T-helper 2 cell treated with Interferon-gamma antibody and Interleukin-4, amounts not matched to agents 5 μg/mL and 100 μg/mL, for 36 hours (primary cell): ENCODE data around the gene TPK1.

Experiments used
- DNase-seq: peaks from one replicate; pipeline ENCODE4 v3.0.0; 2021; ENCODE audit warnings: low spot score
- H3K27ac Mint-ChIP-seq: one replicate; pipeline ENCODE4 v1.8.0; 2021; ENCODE audit warnings: mild to moderate bottlenecking, mixed read lengths
- H3K27me3 Mint-ChIP-seq: one replicate; pipeline ENCODE4 v1.8.0; 2021; ENCODE audit warnings: low read depth, mixed read lengths
- H3K36me3 Mint-ChIP-seq: one replicate; pipeline ENCODE4 v1.8.0; 2021; ENCODE audit warnings: low read depth, mixed read lengths
- H3K4me1 Mint-ChIP-seq: one replicate; pipeline ENCODE4 v1.8.0; 2021; ENCODE audit warnings: low read depth, mixed read lengths
- H3K4me3 Mint-ChIP-seq: one replicate; pipeline ENCODE4 v1.8.0; 2022; ENCODE audit warnings: mild to moderate bottlenecking, moderate library complexity, mixed read lengths
- H3K9me3 Mint-ChIP-seq: one replicate; pipeline ENCODE4 v1.8.0; 2021; ENCODE audit warnings: mixed read lengths

The TPK1 gene

GRCh38 chr7:144709066-144709465, 126.8 kb downstream of the TPK1 start:
- H3K4me1 Mint-ChIP-seq, result peaks cover under 1% of the 10 kb centered on the region
- no peaks in the 10 kb centered on the region for H3K27me3 Mint-ChIP-seq
- H3K4me3 Mint-ChIP-seq, result no peak overlapping the region
- no peaks in the 10 kb centered on the region for H3K9me3 Mint-ChIP-seq
- DNase-seq, result no peak
- H3K27ac Mint-ChIP-seq, result no peak overlapping the region
- no peaks in the 10 kb centered on the region for H3K36me3 Mint-ChIP-seq

- H3K36me3 Mint-ChIP-seq, result no peaks in the 10 kb centered on the region
- H3K27me3 Mint-ChIP-seq, result no peaks in the 10 kb centered on the region
- no peaks in the 10 kb centered on the region for H3K4me1 Mint-ChIP-seq
- DNase-seq, result no peak
- no peaks in the 10 kb centered on the region for H3K9me3 Mint-ChIP-seq
- H3K4me3 Mint-ChIP-seq, result no peak overlapping the region
- no peak overlapping the region for H3K27ac Mint-ChIP-seq
These were observed 144.6 kb downstream of the TPK1 start for GRCh38 chr7:144691240-144691639.

DNA sequence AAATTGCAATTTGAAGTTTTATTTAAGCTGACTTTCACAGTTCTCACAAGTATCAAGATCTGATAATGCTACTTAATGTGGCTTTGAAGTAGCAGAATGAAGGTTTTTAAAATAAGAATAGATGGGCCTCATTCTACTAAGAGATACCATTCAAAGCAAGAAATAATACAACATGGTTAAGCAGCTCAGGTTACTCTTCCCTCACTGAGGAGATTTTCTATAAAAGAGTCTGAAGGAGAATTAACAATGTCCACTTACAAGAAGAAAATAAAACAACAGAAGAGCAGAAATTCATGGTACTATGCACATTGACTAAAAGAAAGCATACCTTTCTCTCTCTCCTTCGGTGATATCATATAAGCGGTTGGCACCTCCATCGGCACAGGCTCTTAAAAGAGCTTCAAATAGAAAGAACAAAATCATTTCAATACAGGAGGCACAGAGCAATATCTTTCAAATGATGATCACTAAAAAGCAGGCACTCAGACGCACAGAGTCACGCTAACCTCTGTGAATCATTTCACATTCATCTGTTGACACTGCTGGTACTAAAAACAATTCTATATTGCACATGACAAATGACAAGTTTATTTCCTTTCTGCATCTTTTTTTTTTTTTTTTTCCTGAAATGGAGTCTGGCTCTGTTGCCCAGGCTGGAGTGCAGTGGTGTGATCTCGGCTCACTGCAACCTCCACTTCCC, 153.1 kb downstream of the TPK1 start:
- no peak for DNase-seq
- Mint-ChIP-seq H3K27ac (no peak overlapping the region), H3K36me3 (no peaks in the 10 kb centered on the region), H3K9me3 (no peaks in the 10 kb centered on the region), H3K4me1 (no peaks in the 10 kb centered on the region), H3K27me3 (no peaks in the 10 kb centered on the region), H3K4me3 (no peak overlapping the region)

DNA sequence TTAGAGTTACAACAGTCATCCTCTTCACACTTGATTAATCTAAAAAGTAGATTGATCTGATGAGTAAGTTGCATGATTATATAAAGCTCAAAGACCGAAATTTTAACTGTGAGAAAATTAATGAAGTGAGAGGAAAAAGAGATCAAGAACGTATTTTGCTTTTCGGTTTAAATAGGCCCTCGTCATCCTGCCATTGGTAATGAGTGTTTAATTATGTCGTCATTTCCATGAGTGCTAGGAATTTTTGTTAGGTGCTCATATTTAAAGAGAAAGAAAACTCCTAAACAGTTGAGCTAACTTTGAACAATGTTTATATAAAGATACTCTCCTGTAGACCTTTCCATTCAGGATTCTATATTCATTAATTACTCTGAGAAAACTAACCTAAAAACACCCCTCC, 159.4 kb downstream of the TPK1 start:
- no peaks in the 10 kb centered on the region for H3K4me1 Mint-ChIP-seq
- H3K36me3 Mint-ChIP-seq, result no peaks in the 10 kb centered on the region
- no peak overlapping the region for H3K4me3 Mint-ChIP-seq
- DNase-seq, result no peak
- no peaks in the 10 kb centered on the region for H3K27me3 Mint-ChIP-seq
- no peak overlapping the region for H3K27ac Mint-ChIP-seq
- no peaks in the 10 kb centered on the region for H3K9me3 Mint-ChIP-seq

GRCh38 chr7:144674550-144674949, 161.3 kb downstream of the TPK1 start:
- DNase-seq, result no peak
- Mint-ChIP-seq H3K4me3 (no peak overlapping the region), H3K27ac (no peak overlapping the region), H3K27me3 (no peaks in the 10 kb centered on the region), H3K9me3 (no peaks in the 10 kb centered on the region), H3K4me1 (no peaks in the 10 kb centered on the region), H3K36me3 (no peaks in the 10 kb centered on the region)

DNA sequence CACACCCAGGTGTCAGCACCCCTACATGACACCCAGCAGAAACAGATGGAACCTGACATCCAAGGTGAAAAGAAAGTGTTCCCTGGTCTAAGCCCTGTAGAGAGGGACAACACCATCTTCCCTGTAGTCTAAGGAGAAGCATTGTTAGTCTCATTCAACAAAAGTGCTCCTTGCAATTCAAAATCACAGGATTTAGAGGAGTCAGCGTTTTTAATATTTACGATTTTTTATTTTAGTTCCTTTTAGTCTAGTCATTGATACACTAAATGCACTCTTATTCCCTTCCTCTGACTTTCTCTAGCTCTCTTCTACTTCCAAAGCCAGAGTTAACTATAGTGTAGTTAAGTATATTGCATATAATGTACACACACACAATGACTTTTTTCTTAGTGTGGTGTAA, 163.0 kb downstream of the TPK1 start:
- DNase-seq, result no peak
- Mint-ChIP-seq H3K27ac (no peak overlapping the region), H3K27me3 (no peaks in the 10 kb centered on the region), H3K36me3 (no peaks in the 10 kb centered on the region), H3K9me3 (no peaks in the 10 kb centered on the region), H3K4me3 (no peak overlapping the region), H3K4me1 (no peaks in the 10 kb centered on the region)

DNA sequence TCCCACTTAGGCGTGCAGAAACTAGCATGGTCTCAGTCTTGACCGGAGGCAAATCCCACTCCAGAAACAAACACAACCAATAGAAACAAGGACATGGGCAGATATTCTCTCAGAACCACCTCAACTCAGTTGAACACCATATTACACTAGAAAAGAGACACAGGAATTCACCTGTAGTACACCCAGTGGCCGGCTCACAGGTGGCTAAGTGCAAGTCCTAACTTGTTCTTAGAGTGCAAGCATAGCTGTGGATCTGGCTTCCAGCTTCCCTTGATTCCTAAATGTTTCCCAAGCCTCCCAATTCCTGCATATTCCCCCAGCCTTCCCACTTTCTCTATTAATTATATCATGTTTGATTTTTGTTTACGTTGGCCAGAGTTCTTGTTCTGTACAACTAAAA, 164.4 kb downstream of the TPK1 start:
- H3K27me3 Mint-ChIP-seq, result no peaks in the 10 kb centered on the region
- H3K36me3 Mint-ChIP-seq, result no peaks in the 10 kb centered on the region
- no peaks in the 10 kb centered on the region for H3K4me1 Mint-ChIP-seq
- no peak for DNase-seq
- no peak overlapping the region for H3K4me3 Mint-ChIP-seq
- H3K9me3 Mint-ChIP-seq, result no peaks in the 10 kb centered on the region
- no peak overlapping the region for H3K27ac Mint-ChIP-seq

GRCh38 chr7:144670218-144670617, 165.6 kb downstream of the TPK1 start:
- no peaks in the 10 kb centered on the region for H3K9me3 Mint-ChIP-seq
- no peaks in the 10 kb centered on the region for H3K27me3 Mint-ChIP-seq
- no peaks in the 10 kb centered on the region for H3K36me3 Mint-ChIP-seq
- no peak overlapping the region for H3K27ac Mint-ChIP-seq
- H3K4me1 Mint-ChIP-seq, result no peaks in the 10 kb centered on the region
- no peak for DNase-seq
- H3K4me3 Mint-ChIP-seq, result no peak overlapping the region

GRCh38 chr7:144668503-144668902, 167.3 kb downstream of the TPK1 start:
- DNase-seq, result no peak
- H3K9me3 Mint-ChIP-seq, result no peaks in the 10 kb centered on the region

GRCh38 chr7:144665689-144666381, 170.0 kb downstream of the TPK1 start:
- Mint-ChIP-seq H3K36me3 (no peaks in the 10 kb centered on the region), H3K4me3 (no peak overlapping the region)
- DNase-seq, result no peak

More at GRCh38 chr7:144668503-144668902, 167.3 kb downstream of the TPK1 start:
- H3K4me3 Mint-ChIP-seq, result no peak overlapping the region
- no peaks in the 10 kb centered on the region for H3K4me1 Mint-ChIP-seq
- H3K36me3 Mint-ChIP-seq, result no peaks in the 10 kb centered on the region
- no peak overlapping the region for H3K27ac Mint-ChIP-seq
- H3K27me3 Mint-ChIP-seq, result no peaks in the 10 kb centered on the region

DNA sequence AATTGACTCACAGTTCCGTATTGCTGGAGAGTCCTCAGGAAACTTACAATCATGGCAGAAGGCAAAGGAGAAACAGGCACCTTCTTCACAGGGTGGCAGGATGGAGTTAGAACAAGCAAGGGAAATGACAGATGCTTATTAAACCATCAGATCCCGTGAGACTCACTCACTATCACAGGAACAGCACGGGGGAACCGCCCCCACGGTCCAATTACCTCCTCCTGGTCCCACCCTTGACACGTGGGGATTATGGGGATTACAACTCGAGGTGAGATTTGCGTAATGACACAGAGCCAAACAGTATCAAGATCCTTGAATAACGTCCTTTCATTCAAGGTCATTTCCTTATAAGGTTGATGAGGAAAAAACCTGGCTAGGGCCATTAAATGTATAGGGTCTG, 176.6 kb downstream of the TPK1 start:
- H3K4me1 Mint-ChIP-seq, result no peaks in the 10 kb centered on the region
- no peaks in the 10 kb centered on the region for H3K9me3 Mint-ChIP-seq
- DNase-seq, result no peak
- no peaks in the 10 kb centered on the region for H3K36me3 Mint-ChIP-seq
- no peaks in the 10 kb centered on the region for H3K27me3 Mint-ChIP-seq
- H3K27ac Mint-ChIP-seq, result no peak overlapping the region
- no peak overlapping the region for H3K4me3 Mint-ChIP-seq

More at GRCh38 chr7:144665689-144666381, 170.0 kb downstream of the TPK1 start:
- H3K27me3 Mint-ChIP-seq, result no peaks in the 10 kb centered on the region
- no peaks in the 10 kb centered on the region for H3K9me3 Mint-ChIP-seq
- H3K27ac Mint-ChIP-seq, result no peak overlapping the region
- H3K4me1 Mint-ChIP-seq, result no peaks in the 10 kb centered on the region

- Mint-ChIP-seq H3K27ac (no peak overlapping the region), H3K4me1 (peaks cover 1% of the 10 kb centered on the region), H3K36me3 (no peaks in the 10 kb centered on the region), H3K4me3 (no peak overlapping the region), H3K27me3 (no peaks in the 10 kb centered on the region), H3K9me3 (no peaks in the 10 kb centered on the region)
- no peak for DNase-seq
These were observed 178.8 kb downstream of the TPK1 start for GRCh38 chr7:144656965-144657517.

DNA sequence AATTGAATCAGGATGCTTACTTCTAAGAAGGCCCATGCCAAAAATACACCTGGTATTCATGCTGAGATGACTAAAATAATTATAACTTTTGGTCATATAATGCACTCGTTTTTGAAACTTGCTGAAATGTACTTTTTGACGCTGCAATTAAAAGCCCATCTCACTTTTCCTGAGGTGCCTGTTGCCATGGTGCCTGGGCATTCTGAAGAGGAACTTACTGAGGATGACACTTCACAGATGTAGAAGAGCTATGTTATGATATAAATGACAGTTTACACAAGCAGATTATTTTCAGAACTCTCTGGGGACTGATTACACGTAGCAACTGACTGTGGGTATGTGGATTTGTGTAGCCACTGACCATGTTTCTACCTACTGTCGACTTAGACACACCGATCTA, 182.4 kb downstream of the TPK1 start:
- H3K9me3 Mint-ChIP-seq, result no peaks in the 10 kb centered on the region
- no peak overlapping the region for H3K4me3 Mint-ChIP-seq
- H3K27ac Mint-ChIP-seq, result no peak overlapping the region
- peaks cover 2% of the 10 kb centered on the region for H3K36me3 Mint-ChIP-seq
- DNase-seq, result no peak
- peaks cover 1% of the 10 kb centered on the region for H3K4me1 Mint-ChIP-seq
- H3K27me3 Mint-ChIP-seq, result no peaks in the 10 kb centered on the region

- H3K4me3 Mint-ChIP-seq, result no peak overlapping the region
- H3K36me3 Mint-ChIP-seq, result peaks cover 5% of the 10 kb centered on the region
- H3K27ac Mint-ChIP-seq, result no peak overlapping the region
- H3K27me3 Mint-ChIP-seq, result no peaks in the 10 kb centered on the region
- H3K4me1 Mint-ChIP-seq, result peaks cover 1% of the 10 kb centered on the region
- no peak for DNase-seq
- no peaks in the 10 kb centered on the region for H3K9me3 Mint-ChIP-seq
These were observed 185.4 kb downstream of the TPK1 start for GRCh38 chr7:144650439-144650838.
